Measurements from ENCODE around the gene NMRK1.

- TF ChIP-seq CTCF (IDR thresholded peaks at IDR 0.05), result no peak
- no peak for TF ChIP-seq ZFX (IDR thresholded peaks at IDR 0.05; ENCODE audit: borderline replicate concordance)
Observed at GRCh38 chr9:75087289-75087823, 599 bp downstream of the NMRK1 start.
